Smooth muscle cell (in vitro differentiated cells): ENCODE measurements around the gene DCP2. TPM values are rescaled to one million over a fixed set of nuclear protein-coding genes. Genes with fewer than 3 reads are reported as not detected.

Source experiments
- DNase-seq: peaks from one replicate; lab custom pipeline; 2025; ENCODE audit not compliant: unreplicated experiment; lab: John Stamatoyannopoulos, UW
- H2AFZ ChIP-seq: fragments of 200-600 bp; sonication (generic); 2 replicates; pipeline ENCODE4 v1.6.0; 2016; ENCODE audit warnings: antibody characterized with exemption, low read depth, mild to moderate bottlenecking
- H3F3A ChIP-seq: fragments of 200-600 bp; sonication (generic); 2 replicates; pipeline ENCODE4 v1.6.0; 2017; ENCODE audit warnings: antibody characterized with exemption, low read depth
- H3K27ac ChIP-seq: fragments of 200-600 bp; sonication (generic); 2 replicates; pipeline ENCODE4 v1.5.1; 2016; ENCODE audit warnings: low read depth, mild to moderate bottlenecking
- H3K27me3 ChIP-seq: fragments of 200-600 bp; sonication (generic); 2 replicates; pipeline ENCODE4 v1.6.1; 2016; ENCODE audit warnings: low read depth, mild to moderate bottlenecking
- H3K36me3 ChIP-seq: fragments of 200-600 bp; sonication (generic); 2 replicates; pipeline ENCODE4 v1.5.1; 2016; ENCODE audit warnings: low read depth
- H3K4me1 ChIP-seq: fragments of 200-600 bp; sonication (generic); 2 replicates; pipeline ENCODE4 v1.5.1; 2016; ENCODE audit warnings: low read depth
- H3K4me2 ChIP-seq: fragments of 200-600 bp; sonication (generic); 2 replicates; pipeline ENCODE4 v1.6.0; 2016; ENCODE audit warnings: mild to moderate bottlenecking
- H3K4me3 ChIP-seq: fragments of 200-600 bp; sonication (generic); 2 replicates; pipeline ENCODE4 v1.5.1; 2016; ENCODE audit warnings: mild to moderate bottlenecking
- H3K79me2 ChIP-seq: fragments of 200-600 bp; sonication (generic); 2 replicates; pipeline ENCODE4 v1.6.0; 2016; ENCODE audit warnings: low read depth, mild to moderate bottlenecking
- H3K9ac ChIP-seq: fragments of 200-600 bp; sonication (generic); 2 replicates; pipeline ENCODE4 v1.6.0; 2016; ENCODE audit warnings: low read depth
- H3K9me3 ChIP-seq: fragments of 200-600 bp; sonication (generic); replicated peaks from 2 replicates; pipeline ENCODE4 v1.5.1; 2016; ENCODE audit warnings: low read depth
- H4K20me1 ChIP-seq: fragments of 200-600 bp; sonication (generic); 2 replicates; pipeline ENCODE4 v1.6.0; 2016; ENCODE audit warnings: low read depth
- WGBS: methylation state at CpG from one replicate; pipeline ENCODE4 v1.1.7; 2016; ENCODE audit warnings: low lambda C conversion rate; 5-methylcytosine and 5-hydroxymethylcytosine counted together
- polyA plus RNA-seq: library from polyadenylated mRNA; unstranded; fragments of >200 nt; fragmentation: Nextera tagmentation; extraction: Ambion mirVana; gene quantifications from 2 replicates; pipeline ENCODE4 v1.2.1, GENCODE V29; 2016
- total RNA-seq: library from RNA; depleted of rRNA; stranded (reverse); fragments of >200 nt; gene quantifications from 2 replicates; pipeline ENCODE4 v1.2.3, GENCODE V29; 2014
- TF ChIP-seq, protein P1 (sequence below): fragments of 200-600 bp; sonication (generic); IDR thresholded peaks from 2 replicates; pipeline ENCODE4 v1.5.1; 2017; ENCODE audit warnings: borderline replicate concordance, mild to moderate bottlenecking, antibody characterized with exemption; ENCODE audit not compliant: insufficient read depth, poor library complexity, severe bottlenecking

The DCP2 gene
- total and polyA plus RNA-seq, 2 experiments from 2014 or later, result 11.6 to 35.3 TPM

DNA sequence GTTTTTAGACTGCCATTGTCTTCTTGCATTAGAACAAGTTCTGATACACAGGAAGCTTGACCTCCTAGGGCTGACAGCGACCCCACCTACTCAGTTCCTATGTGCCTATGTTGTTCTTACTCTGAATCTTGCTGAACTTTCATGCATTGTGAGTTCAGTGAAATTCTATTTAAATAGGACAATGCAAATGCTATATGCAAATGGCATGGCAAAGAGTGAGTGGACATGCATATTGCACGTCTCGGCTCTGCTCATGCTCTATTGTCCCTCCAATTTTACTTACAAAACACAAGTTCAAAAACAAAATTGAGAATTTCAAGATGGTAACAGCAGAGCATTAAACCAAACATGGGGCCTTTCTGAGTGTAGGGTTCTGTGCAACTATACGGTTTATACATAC is 5.3 kb upstream of the DCP2 start:
- Histone ChIP-seq H3F3A (no peaks in the 10 kb centered on the region), H3K4me1 (peaks cover 3% of the 10 kb centered on the region), H3K4me3 (no peak overlapping the region), H3K9me3 (no peaks in the 10 kb centered on the region), H3K9ac (no peak overlapping the region), H2AFZ (no peak overlapping the region), H4K20me1 (no peaks in the 10 kb centered on the region), H3K27ac (no peak overlapping the region), H3K4me2 (no peak overlapping the region), H3K79me2 (no peaks in the 10 kb centered on the region), H3K36me3 (no peaks in the 10 kb centered on the region), H3K27me3 (no peaks in the 10 kb centered on the region)
- WGBS, result 94% methylated on average over 4 of the region's 4 CpGs
- TF ChIP-seq, protein P1, sequence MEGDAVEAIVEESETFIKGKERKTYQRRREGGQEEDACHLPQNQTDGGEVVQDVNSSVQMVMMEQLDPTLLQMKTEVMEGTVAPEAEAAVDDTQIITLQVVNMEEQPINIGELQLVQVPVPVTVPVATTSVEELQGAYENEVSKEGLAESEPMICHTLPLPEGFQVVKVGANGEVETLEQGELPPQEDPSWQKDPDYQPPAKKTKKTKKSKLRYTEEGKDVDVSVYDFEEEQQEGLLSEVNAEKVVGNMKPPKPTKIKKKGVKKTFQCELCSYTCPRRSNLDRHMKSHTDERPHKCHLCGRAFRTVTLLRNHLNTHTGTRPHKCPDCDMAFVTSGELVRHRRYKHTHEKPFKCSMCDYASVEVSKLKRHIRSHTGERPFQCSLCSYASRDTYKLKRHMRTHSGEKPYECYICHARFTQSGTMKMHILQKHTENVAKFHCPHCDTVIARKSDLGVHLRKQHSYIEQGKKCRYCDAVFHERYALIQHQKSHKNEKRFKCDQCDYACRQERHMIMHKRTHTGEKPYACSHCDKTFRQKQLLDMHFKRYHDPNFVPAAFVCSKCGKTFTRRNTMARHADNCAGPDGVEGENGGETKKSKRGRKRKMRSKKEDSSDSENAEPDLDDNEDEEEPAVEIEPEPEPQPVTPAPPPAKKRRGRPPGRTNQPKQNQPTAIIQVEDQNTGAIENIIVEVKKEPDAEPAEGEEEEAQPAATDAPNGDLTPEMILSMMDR, result no peak
- no peak for DNase-seq

GRCh38 chr5:112973036-112973435 is 3.6 kb upstream of the DCP2 start:
- no peak overlapping the region for H3K9ac ChIP-seq
- H3K4me3 ChIP-seq, result no peak overlapping the region
- no peak overlapping the region for H3K27ac ChIP-seq
- no peaks in the 10 kb centered on the region for H3K36me3 ChIP-seq
- no peak overlapping the region for H2AFZ ChIP-seq
- H3K4me1 ChIP-seq, result peaks cover 4% of the 10 kb centered on the region
- DNase-seq, result no peak
- H3K4me2 ChIP-seq, result no peak overlapping the region
- no peaks in the 10 kb centered on the region for H3F3A ChIP-seq
- H3K79me2 ChIP-seq, result peaks cover 11% of the 10 kb centered on the region
- WGBS, result 91% methylated on average over 1 of the region's 1 CpG
- H3K9me3 ChIP-seq, result no peaks in the 10 kb centered on the region
- no peaks in the 10 kb centered on the region for H3K27me3 ChIP-seq
- TF ChIP-seq, protein P1, result no peak
- peaks cover 5% of the 10 kb centered on the region for H4K20me1 ChIP-seq

DNA sequence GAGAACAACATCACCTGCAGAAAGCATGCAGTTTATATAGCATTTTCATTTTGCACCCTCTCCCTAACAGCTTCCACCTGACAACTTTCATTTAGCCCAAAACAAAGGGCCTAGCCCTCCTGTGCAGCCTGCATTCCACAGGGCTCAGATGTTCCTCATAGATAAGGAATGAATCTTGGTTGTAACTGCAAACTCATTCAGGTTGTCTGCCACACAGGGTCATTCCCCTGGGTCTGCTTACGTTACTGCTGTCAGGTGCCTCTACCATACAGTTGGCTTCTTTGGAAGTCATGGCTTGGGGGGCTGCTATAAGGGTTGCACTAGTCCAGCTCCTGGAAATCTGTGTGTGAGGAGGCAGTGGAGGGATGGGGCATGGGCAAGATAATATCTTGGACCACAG is 2.7 kb upstream of the DCP2 start:
- no peak overlapping the region for H3K27ac ChIP-seq
- no peak overlapping the region for H3K4me2 ChIP-seq
- H2AFZ ChIP-seq, result no peak overlapping the region
- H3K4me1 ChIP-seq, result peaks cover 12% of the 10 kb centered on the region
- H3K27me3 ChIP-seq, result no peaks in the 10 kb centered on the region
- H3K36me3 ChIP-seq, result no peaks in the 10 kb centered on the region
- DNase-seq, result no peak
- H3K9ac ChIP-seq, result no peak overlapping the region
- H3K4me3 ChIP-seq, result no peak overlapping the region
- H3K9me3 ChIP-seq, result no peaks in the 10 kb centered on the region
- H3K79me2 ChIP-seq, result peaks cover 20% of the 10 kb centered on the region
- TF ChIP-seq, protein P1, result no peak
- 69% methylated on average over 1 of the region's 1 CpG for WGBS
- H3F3A ChIP-seq, result no peaks in the 10 kb centered on the region
- H4K20me1 ChIP-seq, result peaks cover 13% of the 10 kb centered on the region

DNA sequence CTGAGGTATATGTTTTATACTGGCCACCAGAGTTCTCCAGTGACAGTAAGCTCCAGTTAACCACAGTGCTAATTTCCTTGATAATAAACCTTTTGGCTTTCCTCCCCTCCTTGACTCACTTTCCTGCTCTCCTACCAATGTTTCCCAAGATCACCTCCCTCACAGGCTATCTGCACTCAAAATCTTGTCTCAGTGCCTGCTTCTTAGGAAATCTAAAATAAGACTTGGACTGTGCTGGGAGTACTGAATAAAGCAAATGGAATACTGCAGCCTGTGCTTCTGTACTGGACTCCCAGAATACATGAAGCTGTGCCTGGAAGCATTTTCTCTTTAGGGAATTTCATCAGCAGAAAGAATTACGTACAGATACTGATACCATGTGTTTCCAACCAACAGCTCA is 1.7 kb upstream of the DCP2 start:
- Histone ChIP-seq H3K9ac (no peak overlapping the region), H4K20me1 (peaks cover 23% of the 10 kb centered on the region), H3K4me3 (no peak overlapping the region), H2AFZ (peak overlapping the region; percentile 98), H3K27me3 (no peaks in the 10 kb centered on the region), H3F3A (no peaks in the 10 kb centered on the region), H3K4me2 (no peak overlapping the region), H3K79me2 (peaks cover 30% of the 10 kb centered on the region), H3K4me1 (peaks cover 22% of the 10 kb centered on the region), H3K36me3 (no peaks in the 10 kb centered on the region), H3K27ac (no peak overlapping the region), H3K9me3 (no peaks in the 10 kb centered on the region)
- no peak for DNase-seq
- WGBS, result 88% methylated on average over 1 of the region's 1 CpG
- TF ChIP-seq, protein P1, result no peak
